Forelimb muscle (tissue), 1 donor: ENCODE data around the gene SPATA3. TPM values are rescaled to one million over a fixed set of nuclear protein-coding genes. Genes with fewer than 3 reads are reported as not detected.
"Not testable (repeated sequence)": the region's sequence is repeated elsewhere in the genome, so short reads cannot be mapped to it uniquely, and the experiment has no call there.

Experiments
- DNase-seq: peaks from one replicate; pipeline ENCODE4 v3.0.0-alpha.2; 2013; ENCODE audit warnings: low read depth
- polyA plus RNA-seq: library from polyadenylated mRNA; unstranded; fragments of 120-200 nt; gene quantifications from one replicate; pipeline ENCODE4 v1.2.1, GENCODE V29; 2013; ENCODE audit not compliant: insufficient read length

The SPATA3 gene
- not detected for polyA plus RNA-seq

DNA sequence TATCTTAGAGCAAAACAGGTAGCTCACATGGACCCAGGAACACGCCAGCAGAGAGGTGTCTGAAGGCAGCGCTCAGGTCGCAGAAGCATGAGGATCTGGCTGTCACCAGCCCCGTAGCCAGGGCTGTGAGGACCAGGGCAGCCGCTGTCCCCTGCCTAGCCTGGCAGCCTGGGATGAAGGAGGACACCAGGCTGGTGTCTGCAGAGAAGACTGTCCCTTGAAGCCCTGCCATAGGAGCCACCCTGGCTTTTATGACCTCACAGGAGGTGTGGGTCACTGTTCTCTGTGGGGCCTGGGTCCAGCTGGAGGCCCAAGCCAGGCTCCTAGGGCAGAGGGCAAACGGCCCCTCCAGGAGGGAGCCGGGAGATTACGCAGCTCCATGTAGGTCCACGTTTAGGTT lies at the start of gene SPATA3:
Gene SPATA3, plus strand, starts transcription at position 301 of the 400 bp plus-strand sequence. CDS start 113 bp downstream, outside the sequence.
- DNase-seq, result no peak

DNA sequence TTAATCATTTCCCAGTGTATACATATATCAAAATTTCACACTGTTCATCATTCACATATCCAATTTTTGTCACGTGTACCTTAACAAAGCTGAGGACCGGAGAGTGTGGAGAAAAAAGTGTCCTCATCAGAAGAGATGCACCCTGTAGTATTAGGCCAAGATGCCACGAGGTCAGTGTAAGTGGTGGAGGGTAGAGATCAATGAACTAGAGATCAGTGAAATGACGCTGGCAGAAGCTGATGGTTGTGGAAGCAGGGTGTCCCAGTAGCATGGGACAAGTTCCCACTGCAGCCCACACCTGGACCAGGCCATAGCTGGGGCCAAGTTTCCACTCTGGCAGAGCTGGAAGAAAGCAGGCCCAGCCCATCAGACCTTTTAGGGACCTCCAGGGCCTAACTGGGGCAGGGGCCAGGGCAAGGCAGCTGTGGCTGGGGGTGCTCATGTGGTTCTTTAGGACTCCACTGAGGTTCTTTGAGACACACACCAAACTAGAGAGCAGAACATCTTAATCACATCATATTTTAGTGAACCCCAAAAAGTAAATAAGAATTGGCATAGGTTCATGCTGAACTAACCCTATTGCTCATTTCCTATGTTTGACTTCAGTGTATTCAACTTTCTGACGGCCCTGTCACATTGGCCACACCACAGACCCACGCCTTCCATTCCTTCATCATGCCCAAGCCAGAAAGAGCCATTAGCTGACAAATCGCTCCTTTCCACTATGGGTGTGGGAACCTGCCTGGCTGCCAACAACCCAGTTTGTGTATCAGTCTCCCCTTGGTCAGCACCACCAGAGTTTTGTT lies 49.3 kb upstream of the SPATA3 start:
- no peak for DNase-seq

DNA sequence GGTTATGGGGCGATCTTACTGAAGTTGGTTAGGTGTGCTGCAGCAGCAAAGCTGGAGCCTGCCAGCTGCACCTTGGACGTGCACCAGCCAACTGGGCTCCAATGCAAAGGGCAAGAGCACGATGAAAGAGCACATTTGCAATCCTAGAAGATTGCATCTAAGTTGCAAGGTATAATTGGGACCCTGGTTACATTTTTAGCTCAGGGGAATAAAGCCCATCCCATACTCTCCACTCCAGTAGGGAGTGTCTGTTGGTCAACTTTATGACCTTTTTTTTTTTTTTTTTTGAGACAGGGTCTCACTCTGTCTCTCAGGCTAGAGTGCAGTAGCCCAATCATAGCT lies 48.7 kb upstream of the SPATA3 start:
- DNase-seq, result no peak

DNA sequence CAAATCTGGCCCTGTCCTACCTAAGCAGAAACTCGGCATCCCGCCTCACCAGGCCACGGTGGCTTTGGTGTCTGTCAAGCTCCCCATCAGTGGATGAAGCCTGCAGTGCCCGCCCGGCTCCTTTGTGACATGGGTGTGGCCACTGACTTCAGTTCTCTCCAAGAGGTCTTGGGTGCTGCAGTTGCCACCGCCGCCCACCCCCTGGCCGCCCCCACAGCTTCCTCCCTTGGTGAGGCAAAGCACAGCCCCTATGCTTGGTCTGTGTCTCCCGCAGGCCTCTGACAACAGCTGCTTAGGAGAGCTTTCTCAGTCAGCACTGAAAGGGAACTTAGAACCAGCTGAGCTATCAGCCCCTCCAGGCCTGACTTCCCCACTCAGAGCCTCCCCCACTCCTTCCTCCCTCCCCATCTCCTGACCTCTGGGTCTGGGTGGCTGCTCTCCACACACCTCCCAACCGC lies 48.0 kb upstream of the SPATA3 start:
- DNase-seq, result no peak

DNA sequence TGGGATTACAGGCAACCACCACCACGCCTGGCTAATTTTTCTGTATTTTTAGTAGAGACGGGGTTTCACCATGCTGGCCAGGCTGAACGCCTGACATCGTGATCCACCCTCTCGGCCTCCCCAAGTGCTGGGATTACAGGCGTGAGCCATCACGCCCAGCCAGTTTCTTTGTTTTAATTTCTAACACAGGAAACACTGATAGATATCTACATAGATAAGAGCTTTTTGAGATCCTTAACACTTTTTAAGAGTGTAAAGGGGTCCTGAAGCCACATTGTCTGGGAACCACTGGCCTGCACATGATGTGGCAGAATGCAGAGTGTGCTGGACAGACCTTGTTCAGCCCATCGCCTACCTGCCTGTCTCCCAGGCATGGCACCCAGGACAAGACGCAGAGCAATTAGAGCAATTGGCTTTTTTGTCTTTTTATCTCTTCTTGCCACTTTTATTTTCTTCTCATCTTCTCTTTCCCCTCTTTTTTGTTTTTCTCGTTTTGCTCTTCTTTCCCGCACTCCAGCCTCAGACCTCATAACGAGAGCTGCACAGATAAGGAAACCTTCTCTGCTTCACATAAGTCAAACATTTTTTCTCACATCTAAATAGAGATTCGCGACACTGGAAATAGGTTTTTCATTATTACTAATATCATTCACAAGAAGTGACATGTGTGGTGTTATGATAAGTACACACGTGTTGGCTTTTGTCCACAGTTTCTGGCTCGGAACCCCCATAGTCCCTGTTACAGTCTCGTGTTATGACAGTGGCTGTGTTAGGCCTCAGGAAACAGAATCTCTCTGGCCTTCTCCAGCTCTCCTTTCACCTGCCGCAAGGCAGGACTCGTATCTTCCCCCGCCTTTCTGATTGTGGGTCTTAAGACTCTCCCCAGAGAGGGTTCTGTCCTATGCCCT lies 45.7 kb upstream of the SPATA3 start:
- DNase-seq, result no peak

DNA sequence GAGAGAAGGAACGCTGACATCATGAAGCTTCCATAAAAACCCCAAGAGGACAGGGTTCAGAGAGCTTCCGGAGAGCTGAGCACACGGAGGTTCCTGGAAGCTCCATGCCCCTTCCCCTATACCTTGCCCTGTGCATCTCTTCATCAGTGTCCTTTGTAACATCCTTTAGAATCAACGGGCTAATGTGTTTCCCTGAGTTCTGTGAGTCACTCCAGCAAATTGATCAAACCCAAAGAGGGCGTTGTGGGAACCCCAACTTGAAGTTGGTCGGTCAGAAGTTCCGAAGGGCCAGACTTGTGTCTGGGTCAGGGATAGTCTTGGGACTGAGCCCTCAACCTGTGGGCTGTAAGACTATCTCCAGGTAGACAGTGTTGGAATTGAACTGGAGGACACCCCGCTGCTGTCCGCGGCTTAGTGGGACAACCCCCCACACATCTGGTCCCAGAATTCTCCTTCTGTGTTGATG lies 45.0 kb upstream of the SPATA3 start:
- no peak for DNase-seq

DNA sequence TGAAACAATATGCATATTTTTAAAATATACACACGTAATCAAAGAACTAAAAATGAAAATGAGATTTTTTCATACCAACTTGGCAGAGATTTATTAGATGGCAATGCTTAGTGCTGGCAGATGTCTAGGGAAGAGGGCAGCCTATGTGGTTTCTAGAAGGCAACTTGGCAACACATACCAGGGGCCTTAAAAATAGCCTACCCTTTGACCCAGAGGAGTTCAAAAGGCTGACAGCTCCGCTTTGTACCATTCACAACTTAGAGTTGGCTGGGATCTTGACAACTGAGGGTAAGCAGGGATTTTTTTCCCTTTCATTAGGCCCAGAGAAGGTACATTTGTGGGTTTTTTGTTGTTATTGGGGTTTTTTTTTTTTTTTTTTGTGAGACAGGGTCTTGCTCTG lies 44.5 kb upstream of the SPATA3 start:
- no peak for DNase-seq

DNA sequence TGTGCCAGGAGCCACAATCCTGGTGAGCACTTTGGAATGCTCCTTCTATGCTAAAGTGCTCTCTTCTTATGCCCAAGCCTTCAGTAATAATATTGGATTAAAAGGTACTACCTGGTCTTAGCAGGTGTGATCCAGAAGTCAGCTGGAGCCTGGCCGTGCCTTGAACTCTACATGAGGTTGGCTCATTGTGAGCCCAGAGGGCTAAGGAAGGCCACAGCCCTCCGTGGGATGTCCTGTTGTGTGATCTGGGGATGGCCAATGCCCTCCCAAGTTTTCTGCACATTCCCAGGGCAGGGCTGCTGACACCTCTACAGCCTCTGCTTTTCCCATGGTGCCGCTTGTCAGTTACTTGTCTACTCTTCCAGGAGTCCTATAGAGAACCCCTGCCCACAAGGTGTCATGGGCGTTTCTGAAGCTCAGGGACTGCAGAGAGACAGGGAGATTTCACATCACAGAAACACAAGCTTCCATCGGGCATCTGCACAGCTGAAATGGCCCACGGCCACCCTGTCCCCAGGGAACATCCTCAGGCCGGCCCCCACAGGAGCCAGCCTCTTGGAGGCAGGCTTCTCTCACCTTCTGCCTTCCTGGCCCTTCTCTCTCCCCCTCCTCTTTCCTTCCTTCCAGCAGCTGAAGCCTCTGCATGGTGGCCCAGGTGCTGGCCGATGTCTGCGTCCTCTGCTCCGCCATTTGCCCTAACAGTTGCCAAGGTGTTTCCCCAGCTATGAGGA lies 43.5 kb upstream of the SPATA3 start:
- no peak for DNase-seq

DNA sequence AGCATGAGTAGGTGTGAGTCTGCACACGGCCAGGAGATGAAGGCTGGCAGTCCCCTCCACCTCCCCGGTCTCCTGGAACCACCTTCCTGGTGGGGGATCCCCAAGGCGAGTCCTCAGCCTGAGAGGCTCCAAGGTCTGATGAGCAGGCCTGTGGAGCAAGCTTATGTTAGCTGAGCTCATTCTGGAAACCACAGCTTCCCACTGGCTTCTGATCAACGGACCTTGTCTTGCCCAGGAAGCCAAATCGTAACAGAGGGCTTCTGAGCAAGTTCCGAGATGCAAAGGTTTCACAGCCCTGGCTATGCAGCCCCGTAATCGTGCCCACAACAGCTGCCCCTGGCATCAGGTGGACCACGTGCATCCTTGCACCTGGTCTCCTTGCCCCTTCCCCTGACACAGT lies 42.1 kb upstream of the SPATA3 start:
- no peak for DNase-seq

DNA sequence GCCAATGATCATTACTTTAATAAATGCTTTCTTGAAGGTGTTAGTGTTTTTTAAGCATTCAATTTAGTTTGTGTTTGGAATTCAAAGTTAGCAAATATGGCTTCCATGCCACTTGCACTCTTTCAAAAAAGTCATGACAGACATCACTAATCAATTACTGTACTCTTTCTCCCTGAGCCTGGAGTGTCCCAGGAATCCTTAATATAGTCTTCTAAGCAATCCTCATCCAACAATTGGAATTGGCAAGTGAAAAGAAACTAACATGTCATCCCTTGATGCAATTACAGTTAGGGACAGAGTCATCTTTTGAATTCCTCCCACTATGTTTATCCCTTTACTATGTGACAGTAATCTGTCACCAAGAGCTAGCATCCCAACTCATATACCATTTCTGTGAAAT lies 41.2 kb upstream of the SPATA3 start:
- no peak for DNase-seq

DNA sequence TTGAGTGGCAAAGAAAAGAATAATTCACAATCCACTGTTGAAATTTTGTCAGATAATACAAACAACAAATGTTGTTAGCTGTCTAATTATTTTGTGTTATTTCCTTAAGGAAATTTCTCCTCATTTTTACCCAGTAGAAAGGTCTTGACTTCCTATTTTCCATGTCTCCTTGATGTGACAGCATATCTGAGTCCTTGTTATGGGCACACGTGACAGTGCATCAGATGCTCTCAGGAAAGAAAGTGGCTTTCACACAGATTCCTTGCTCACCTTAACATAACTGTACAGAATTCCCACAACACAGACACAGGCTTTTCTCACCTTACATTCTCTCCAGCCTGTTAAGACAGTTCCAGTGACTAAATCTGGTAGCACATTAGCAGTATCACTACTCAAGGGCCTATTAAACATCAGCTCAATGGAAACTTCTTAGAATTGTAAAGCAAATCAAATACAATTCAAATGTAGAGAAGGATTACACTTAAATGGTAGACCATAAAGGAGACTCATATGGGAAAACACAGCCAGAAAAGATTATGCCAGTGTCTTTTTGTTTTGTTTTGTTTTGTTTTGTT lies 40.7 kb upstream of the SPATA3 start:
- DNase-seq, result no peak

DNA sequence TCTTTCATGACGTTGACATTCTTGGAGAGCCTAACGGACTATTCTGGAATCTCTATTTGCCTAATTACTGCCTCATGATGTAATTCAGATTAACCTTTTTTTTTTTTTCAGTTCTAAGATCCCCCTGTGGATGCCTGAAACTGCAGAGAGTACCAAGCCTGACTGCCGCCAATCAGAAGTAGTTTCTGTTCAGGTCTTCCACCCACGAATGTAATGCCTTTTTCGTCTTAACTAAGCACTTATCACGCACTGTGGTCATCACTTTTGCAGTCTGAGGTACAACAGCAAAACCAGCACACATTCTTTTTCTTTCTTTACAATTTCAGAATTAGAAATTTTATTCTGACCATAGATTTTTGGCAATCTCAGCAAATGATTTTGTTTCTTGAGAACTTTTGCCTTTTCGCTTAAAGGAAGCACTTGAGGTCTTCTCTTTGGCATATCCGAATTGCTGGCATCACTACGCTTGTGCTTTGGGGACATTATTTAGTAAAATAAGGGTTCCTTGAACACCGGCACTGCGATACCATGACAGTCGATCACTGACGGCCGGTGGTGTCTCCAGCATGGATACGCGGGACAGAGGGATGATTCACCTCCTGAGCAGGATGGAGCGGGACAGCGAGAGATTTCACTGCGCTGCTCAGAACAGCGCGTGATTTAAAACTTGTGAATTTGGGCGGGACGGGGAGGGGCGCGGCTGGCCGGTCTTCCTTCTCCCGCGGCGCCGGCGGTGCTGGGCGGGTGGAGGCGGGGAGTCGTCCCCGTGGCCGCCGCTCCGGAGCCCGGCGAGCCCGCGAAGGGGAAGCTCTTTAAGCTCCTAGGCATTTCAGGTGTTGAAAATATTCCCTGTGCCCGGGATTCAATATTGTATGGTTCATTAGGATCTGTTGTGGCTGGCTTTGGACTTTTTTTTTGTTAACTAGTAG lies 38.8 kb upstream of the SPATA3 start:
- no peak for DNase-seq

DNA sequence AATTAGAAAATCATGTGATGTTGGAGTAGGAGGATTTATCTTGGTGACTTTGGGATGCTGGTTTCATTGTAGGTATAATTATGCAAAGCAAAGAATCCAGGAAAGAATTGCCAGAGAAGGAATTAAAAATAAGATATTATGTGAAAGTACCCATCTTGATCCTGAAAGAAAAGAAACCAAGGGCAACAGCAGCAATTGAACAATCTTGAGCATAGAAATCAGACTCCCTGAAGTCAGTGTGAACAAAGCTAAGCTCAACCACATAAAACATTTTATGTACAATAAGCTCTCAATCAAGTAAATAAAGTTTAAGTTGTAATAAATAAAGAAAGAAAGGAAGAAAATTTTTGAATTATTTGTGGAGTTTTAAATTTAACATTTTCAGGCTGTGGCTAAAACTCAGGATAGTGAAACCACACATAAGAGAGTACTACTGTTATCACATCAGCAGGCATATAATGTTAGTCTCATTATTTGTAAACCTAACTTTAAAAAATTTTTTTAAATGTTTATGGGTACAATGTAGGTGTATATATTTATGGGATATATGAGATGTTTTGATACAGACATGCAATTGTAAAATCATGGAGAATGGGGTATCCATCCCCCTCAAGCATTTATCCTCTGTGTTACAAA lies 38.0 kb upstream of the SPATA3 start:
- no peak for DNase-seq

DNA sequence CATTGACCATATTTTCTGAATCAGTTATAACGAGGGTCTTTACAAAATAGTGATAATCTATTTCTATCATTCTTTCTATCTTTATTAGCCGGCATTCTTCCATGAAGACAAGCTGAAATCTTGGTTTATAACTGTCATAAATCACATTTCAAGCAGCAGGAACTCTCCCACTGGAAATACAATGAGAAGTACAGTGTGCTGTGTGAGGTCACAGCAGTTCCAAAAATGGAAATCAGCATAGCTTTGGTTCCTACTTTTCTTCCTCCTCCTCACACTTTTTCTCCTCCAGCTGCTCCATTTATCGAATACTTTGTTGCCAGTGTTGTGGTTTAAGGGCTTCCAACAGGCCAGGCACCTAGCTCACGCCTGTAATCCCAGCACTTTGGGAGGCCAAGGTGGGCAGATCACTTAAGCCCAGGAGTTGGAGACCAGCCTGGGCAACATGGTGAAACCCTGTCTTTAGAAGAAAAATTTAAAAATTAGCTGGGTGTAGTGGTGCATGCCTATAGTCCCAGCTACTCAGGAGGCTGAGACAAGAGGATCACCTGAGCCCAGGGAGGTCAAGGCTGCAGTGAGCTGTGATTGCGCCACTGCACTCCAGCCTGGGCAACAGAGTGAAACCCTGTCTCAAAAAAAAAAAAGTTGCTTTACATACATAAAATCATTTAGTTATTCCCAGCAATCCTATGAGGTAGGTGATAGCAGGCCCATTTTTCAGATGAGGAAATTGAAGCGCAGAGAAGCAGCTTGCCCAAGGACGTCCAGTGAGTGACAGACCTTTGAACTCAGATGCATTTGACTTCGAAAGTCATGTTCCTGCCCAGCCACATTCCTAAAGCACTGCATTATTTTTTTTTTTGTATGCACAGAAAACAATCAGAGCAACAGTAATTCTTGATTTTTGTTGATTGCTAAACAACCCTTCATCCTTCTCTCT lies 36.8 kb upstream of the SPATA3 start:
- no peak for DNase-seq

DNA sequence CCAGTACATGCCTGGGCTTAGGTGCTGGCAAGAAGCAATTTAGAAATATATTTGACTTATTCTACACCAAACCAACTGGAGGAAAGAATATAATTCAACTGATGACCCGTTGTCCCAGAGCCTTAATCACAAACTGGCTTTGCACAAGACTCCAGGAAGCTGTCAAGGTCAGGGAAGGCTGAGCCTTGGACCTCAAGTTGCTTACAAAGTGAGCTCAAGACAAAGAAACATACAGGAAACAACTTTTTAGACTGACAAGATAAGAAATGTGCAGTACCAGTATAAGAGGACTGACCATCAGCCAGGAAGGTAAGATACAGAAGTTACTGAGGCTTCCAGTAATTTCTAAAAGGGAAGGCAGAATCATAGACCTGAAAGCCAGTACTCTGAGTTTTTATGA lies 35.9 kb upstream of the SPATA3 start:
- DNase-seq, result no peak

DNA sequence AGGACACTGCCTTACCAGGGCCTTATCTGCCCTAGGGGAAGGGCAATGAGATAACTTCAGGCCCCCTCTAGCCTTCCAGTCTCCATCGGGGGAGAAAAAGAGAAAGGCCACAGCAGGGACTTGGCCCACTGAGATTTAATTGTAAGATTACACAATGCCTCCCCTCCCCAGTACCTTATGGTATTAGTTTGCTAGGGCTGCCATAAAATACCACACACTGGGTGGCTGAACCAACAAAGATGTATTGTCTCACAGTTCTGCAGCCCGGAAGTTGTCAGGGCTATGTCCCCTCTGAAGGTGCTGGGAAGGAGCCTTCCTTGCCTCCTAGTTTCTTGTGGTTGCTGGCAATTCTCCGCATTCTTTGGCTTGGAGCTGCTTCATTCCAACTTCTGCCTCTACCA lies 34.8 kb upstream of the SPATA3 start:
- DNase-seq, result no peak

DNA sequence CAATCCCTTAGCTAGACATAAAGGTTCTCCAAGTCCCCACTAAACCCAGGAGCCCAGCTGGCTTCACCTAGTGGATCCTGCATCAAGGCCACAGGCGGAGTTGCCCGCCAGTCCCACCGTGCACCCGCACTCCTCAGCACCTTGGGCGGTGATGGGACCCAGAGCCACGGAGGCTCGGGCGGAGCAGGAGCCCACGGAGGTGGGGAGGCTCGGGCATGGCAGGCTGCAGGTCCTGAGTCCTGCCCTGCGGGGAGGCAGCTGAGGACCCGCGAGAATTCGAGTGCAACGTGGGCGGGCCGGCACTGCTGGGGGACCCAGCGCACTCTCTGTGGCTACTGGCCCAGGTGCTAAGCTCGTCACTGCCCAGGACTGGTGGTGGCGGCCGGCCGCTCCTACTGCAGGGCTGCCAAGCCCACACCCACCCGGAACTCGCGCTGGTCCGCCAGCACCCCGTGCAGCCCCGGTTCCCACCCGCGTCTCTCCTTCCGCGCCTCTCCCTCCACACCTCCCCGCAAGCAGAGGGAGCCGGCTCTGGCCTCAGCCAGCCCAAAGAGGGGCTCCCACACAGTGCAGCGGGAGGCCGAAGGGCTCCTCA lies 31.7 kb upstream of the SPATA3 start:
- DNase-seq, result no peak

DNA sequence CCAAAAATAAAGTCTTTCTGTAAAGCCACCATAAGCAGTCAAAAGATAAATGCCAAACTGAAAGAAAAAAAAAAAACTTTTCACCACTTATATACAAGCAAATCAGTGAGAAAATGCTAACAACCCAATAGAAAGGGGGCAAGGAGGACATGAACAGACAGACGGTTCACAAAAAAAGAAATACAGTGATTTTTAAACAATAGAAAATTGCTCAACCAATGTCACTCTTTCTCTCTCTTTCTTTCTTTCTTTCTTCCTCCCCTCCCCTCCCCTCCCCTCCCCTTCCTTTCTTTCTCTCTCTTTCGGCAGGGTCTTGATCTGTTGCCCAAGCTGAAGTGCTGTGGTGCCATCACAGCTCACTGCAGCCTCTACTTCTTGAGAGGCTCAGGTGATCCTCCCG lies 28.8 kb upstream of the SPATA3 start:
- no peak for DNase-seq

DNA sequence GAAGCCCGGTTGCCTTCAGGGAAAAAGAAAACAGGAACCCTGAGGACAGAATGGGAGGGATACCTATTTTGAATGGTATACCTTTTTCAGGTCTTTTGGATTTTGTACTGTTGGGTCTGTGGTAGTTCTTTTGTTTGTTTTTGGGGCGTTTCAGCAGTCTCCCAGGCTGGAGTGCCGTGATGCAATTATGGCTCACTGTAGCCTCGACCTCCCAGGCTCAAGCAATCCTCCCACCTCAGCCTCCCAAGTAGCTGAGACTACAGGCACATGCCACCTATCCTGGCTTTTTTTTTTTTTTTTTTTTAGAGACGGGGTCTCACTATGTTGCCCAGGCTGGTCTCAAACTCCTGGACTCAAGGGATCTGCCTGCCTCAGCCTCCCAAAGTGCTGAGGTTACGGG lies 27.6 kb upstream of the SPATA3 start:
- DNase-seq, result not testable (repeated sequence)
